A204.1 (cell line): Measurements from ENCODE around the gene COLQ.

ENCODE experiments used
- FAIRE-seq: peaks from 2 replicates; lab custom pipeline; 2012; peaks lifted over from hg19 to GRCh38; lab: Jason Lieb, UNC

COLQ gene

GRCh38 chr3:15520185-15520584 lies 1.3 kb downstream of the COLQ start:
- FAIRE-seq, result no peak

GRCh38 chr3:15519096-15519495 lies 2.4 kb downstream of the COLQ start:
- no peak for FAIRE-seq

- FAIRE-seq, result no peak
These were observed 6.7 kb downstream of the COLQ start for GRCh38 chr3:15514663-15515340.

DNA sequence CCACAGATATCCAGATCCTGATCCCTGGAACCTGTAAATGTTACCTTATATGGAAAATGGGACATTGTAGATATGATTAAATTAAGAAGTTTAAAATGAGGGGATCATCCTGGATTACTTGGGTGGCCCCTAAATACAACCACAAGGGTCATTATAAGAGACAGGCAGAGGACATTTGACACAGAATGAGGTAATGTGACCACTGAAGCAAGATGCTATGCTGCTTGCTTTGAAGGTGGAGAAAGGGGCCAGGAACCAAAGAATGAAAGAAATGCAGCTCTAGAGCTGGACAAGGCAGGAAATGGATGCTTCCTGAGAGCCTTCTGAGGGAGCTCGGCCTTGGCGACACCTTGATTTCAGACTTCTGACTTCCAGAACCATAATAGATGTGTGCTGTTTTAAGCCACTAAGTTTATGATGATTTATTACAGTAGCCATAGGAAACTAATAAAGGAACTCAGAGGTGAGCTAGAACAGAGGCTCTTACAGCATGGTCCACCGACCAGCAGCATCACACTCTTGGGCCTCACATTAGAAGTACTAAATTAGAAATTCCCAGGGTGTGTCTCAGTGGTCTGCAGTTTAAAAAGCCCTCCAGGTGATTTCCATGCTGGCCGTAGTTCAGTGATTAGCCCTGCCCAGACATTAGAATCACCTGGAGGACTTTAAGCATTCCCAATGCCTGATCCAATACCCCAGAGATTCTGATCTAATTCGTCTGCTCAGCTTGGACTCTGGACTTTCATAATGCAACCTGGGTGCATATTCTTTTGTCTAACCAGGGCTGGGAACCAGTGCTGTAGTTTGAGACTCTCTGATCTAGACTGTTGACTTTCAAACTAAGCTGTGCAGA lies 7.5 kb downstream of the COLQ start:
- no peak for FAIRE-seq

DNA sequence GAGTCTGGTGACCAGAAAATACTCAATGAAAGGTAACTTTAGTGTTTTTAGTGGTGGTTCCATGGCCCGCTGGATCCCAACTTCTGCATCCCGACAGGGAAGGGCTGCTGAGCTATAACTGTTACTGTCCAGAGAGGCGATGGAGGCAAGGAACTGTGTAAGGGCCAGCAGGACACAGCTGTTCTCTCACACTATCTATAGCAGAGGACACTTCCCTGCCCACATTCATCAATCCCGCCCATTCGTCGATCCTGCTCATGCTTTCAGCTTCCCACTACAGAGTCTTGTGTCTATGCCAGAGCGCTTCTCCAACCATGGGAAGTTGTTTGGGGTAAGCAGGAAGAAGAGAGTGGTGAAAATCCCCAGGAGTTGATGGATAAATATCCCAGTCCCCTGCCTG lies 8.4 kb downstream of the COLQ start:
- no peak for FAIRE-seq

- no peak for FAIRE-seq
These were observed 9.3 kb downstream of the COLQ start for GRCh38 chr3:15512166-15512565.

DNA sequence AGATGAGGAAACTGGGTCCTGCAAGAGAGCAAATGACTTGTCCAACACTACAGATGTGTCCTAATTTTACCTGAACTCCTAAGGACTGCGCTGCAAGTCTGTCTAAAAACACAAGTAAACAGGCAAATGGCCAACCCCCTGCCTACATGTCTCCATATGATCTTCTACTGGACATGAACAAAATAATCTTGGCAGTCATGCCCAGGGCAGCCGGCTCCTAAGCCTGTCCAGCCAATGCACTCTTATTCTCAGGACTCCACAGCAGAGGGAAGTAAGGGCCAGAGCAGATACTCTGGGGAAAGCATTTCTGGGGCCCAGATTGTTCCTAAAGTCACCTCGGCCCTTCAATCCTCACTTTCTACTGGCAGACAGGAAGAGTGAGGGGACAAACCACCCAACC lies 10.3 kb downstream of the COLQ start:
- FAIRE-seq, result no peak

DNA sequence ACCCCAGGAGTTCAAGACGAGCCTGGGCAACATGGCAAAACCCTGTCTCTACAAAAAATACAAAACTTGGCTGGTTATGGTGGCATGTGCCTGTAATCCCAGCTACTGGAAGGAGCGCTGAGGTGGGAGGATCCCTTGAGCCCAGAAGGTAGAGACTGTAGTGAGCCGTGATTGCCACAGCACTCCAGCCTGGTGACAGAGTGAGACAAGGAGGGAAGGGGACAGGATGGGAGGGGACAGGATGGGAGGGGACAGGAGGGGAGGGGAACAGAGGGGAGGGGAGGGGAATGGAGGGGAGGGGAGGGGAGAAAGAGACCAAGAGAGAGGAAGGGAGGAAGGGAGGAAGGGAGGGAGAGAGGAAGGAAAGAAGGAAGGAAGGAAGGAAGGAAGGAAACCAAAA lies 11.0 kb downstream of the COLQ start:
- FAIRE-seq, result no peak

DNA sequence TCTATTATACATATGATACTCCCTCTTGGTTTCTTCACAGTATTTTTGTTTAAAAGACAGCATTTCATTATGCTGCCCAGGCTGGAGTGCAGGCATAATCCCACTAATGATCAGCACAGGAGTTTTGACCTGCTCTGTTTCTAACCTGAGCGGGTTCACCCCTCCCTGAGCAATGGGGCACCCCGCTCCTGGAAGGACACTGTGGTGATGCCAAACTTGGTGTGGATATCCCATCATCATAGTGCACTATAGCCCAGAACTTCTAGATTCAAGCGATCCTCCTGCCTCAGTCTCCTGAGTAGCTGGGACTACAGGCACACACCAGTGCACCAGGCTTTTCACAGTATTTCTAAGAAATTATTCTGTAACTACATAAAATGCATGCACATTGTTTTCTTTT lies 14.9 kb downstream of the COLQ start:
- FAIRE-seq, result no peak

- FAIRE-seq, result no peak
These were observed 15.9 kb downstream of the COLQ start for GRCh38 chr3:15505479-15506165.

DNA sequence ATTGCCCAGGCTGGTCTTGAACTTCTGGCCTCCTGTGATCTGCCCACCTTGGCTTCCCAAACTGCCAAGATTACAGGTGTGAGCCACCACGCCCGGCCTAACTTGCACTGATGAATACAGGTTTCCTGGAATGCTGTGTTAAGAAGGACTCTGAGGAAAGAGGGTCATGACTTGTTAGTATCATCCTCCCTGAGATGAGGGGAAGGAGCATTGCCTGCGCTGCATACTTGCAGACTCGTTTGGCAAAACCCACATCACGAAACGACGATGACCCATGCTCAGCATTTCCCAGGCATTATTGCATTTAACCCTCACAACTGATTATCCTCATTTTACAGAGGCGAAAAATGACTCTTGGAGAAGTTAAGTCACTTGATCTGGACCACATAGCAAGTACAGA lies 18.9 kb downstream of the COLQ start:
- no peak for FAIRE-seq

- FAIRE-seq, result no peak
These were observed 20.4 kb downstream of the COLQ start for GRCh38 chr3:15501126-15501525.

DNA sequence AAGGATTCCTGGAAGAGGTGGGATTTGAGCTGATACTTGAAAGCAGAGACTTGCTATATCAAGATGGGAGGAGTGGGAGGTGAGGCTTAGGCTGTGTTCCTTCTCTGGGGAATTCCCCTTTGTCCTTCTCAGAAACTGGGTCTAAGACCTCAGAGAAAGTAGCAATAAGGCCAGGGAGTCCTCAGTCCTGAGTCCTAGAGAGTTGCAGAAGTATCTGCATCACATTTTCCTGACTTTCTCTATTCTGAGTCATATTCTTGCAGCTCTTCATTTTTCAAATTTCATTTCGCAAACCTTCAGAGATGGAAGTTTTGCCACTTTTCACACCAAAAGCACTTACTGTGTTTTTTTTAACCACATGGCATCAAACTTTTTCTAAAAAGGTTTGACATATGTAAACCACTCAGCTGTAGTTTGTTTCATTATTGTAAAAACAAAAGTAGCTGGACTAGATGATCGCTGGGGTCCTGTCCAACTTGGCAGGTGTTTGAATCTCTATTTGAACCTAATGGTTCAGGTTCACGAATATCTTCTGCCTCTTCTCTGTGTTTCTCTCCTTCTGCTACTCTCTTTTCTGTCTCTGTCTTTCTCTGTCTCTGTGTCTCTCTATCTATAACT lies 21.3 kb downstream of the COLQ start:
- no peak for FAIRE-seq

DNA sequence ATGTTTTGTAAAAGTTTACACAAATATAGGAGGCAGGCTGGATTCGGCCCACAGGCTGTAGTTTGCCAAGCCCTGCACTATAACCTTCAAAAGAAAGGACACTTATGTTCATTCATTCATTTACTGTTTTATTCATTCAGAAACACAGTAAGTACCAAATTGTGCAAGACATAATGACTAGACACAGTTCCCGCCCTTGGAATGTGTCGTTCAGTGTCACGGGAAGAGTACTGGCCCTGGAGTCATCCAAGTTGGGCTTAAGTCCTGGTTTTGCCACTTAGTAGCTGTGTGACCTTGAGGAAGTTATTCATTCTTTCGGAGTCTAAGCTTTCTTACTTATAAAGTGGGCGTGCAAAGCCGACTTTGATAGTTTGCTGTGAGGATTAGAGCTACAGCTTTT lies 22.0 kb downstream of the COLQ start:
- no peak for FAIRE-seq

- FAIRE-seq, result no peak
These were observed 22.9 kb downstream of the COLQ start for GRCh38 chr3:15498431-15499214.

DNA sequence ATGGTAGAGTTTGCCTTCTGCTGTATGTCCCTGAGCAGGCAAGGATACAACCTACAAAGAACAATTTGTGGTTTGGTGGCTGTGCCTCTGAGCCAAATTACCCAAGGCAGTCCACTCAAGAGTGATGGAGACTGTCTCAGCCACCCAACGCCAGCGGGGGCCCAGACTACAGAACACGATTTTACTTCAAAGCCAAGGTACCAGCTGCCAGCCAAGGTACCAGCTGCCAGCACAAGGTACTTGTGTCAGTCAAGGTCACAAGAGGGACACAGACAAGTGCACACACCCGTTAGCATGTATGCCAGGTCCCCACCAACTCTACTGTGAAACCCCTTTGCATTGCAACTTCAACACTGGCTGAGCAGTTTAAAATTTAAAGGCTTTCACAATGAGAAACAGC lies 23.5 kb downstream of the COLQ start:
- FAIRE-seq, result no peak

DNA sequence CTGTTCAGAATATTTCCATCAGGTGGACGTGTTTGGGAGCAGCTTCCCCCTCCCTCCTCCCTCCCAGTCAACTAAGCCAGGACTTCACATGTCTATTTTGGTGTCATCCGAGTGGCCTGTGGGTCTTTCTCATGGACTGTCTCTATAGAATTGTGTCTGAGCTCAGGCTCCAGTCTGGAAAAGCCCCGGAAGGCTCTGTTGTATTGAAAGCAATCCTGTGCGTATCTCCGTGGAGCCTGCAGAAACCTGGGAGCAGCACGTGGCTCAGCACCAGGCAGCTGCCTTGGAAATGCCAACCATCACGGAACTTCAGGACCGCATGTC lies 25.2 kb downstream of the COLQ start:
- FAIRE-seq, result no peak

DNA sequence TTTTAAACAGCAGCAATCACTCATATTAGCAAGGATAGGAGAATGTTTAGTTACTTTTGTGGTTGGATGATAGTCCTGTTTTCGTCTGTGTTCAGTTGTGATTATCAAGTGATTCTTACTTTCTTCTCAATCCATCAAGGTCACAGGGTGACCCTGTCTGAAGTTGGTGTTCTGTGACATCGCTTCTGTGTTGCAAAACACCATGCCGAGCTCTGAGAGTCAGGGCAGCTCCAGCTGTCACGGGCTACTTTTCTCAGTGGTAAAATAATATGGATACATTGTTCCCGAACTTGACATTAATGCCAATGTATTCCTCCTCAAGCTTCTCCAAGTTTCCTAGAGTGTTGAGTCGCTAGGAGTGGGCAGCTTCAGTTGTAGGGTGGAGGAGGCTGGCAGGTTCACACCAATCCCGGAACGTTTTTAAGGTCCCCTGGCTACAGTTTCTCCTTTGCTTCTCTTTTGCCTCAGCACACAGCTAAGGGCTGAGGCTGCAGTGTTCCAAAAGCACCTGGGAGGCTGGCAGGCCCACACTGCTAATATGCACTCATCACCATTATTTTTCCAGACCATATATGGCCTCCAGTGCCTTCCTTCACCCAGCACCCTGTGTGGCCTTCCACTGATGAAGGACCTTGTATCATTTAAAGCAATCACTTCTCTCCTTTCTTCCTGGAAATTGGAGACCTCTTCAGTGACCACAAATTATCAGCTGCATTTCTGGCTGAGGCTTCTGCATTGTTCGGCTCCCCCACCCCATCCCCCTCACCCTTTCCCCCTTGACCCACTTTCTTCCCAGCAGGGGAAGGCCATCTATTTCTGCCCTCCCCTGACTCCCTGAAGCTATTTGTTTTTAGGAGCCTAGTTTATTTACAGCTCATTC lies 25.8 kb downstream of the COLQ start:
- no peak for FAIRE-seq

- FAIRE-seq, result no peak
These were observed 28.1 kb downstream of the COLQ start for GRCh38 chr3:15493436-15493835.

DNA sequence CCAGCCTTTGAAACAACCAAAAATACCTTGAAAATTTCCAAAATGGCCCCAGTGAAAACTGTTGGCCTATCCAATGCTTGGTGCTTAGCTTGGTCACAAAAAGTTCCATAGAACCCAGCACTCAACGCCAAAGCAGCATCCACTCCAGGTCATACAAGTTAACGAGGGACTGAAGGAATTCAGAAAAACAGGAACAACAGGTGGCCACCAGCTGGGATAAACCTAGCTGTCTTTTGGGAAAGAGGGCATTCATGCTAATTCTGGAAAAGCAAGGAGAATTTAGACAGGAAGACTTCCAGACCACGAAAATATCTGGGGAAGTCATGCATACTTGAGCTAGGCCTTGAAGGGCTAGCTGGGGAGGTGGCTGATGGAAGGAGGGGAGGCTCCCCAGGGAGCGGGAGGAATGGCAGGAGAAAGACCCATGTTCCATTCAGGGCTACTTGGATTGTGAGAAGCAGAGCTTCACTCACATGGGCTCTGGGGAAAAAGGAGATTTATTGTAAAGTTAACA lies 28.6 kb downstream of the COLQ start:
- no peak for FAIRE-seq

- no peak for FAIRE-seq
These were observed 30.4 kb downstream of the COLQ start for GRCh38 chr3:15491143-15491542.
